GM21825 (cell line): ENCODE measurements around the gene PXDN.
"Not testable (repeated sequence)": the region's sequence is repeated elsewhere in the genome, so short reads cannot be mapped to it uniquely, and the experiment has no call there.

Source experiments
- ATAC-seq: cut with Tn5 transposase; IDR thresholded peaks from one replicate; pipeline ENCODE4 v1.9.1; 2021; ENCODE audit warnings: mild to moderate bottlenecking, moderate library complexity; ENCODE audit not compliant: unreplicated experiment

The PXDN gene

GRCh38 chr2:1727101-1727771 lies 17.1 kb downstream of the PXDN start:
- ATAC-seq, result no peak

- ATAC-seq, result no peak
Observed at GRCh38 chr2:1726558-1726957, 17.8 kb downstream of the PXDN start.

GRCh38 chr2:1724351-1724750 lies 20.0 kb downstream of the PXDN start:
- not testable (repeated sequence) for ATAC-seq

DNA sequence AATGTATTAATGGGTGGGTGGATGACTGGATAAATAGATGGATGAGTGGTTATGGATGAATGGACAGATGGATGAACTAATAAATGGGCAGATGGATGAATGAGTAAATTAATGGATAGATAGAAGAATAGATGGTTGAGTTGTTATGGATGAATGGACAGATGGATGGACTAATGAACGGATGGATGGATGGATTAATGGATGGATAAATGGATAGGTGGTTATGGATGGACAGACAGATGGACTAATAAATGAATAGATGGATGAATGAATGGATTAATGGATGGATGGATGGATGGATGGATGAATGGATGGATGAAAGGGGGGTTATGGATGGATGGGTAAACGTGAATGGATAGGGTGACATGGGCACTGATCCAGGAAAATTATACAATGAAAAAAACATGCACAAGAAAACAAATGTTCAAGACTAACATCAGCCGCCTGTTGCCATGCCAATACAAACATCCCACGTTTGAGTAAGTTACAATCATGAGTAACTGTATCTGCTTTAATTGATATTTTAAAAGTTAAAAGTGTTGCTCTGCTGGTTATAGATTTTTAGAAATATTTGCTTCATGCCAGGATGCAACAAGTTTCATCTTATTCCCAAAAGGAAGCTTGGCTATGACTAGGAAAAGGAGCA lies 20.8 kb downstream of the PXDN start:
- ATAC-seq, result no peak

- ATAC-seq, result no peak
Observed at GRCh38 chr2:1722692-1723091, 21.6 kb downstream of the PXDN start.

DNA sequence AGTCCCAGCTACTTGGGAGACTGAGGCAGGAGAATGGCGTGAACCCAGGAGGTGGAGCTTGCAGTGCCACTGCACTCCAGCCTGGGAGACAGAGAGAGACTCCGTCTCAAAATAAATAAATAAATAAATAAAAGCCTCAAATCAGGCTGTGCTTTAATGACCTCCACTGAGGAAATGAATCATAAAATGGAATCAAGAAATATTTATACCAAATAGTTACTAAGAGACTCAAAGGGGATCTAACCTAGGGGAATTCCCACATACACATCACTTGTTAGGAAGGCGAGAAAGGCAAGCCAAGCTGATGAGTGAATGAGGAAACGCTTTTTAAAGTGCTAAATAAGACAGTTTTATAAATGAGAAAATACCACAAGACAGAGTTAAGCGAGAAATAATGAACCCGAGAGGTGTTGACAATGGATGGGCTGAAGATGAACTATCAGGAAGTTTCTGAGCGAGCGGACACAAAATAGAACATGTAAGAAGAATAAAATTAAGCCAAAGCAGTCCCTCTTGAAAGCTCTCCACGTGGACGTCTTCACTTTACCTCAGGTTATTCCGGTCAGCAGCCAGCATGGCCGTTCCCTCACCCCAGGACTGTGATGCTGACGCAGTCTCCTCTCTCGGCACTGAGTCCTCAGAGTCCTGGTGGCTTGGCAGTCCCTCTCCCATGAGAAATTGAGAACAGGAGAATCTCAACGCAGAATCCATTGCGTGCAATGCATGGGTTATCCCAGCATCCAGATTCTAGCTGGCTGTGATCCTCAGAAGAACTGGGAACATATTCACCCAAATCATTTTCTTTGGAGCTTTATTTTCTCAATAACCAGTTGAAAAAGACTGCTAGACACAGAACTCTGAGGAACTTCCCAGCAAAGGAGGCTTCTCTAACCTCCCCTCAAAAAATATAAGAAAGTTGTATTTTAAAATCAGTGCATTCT lies 22.3 kb downstream of the PXDN start:
- ATAC-seq, result no peak

DNA sequence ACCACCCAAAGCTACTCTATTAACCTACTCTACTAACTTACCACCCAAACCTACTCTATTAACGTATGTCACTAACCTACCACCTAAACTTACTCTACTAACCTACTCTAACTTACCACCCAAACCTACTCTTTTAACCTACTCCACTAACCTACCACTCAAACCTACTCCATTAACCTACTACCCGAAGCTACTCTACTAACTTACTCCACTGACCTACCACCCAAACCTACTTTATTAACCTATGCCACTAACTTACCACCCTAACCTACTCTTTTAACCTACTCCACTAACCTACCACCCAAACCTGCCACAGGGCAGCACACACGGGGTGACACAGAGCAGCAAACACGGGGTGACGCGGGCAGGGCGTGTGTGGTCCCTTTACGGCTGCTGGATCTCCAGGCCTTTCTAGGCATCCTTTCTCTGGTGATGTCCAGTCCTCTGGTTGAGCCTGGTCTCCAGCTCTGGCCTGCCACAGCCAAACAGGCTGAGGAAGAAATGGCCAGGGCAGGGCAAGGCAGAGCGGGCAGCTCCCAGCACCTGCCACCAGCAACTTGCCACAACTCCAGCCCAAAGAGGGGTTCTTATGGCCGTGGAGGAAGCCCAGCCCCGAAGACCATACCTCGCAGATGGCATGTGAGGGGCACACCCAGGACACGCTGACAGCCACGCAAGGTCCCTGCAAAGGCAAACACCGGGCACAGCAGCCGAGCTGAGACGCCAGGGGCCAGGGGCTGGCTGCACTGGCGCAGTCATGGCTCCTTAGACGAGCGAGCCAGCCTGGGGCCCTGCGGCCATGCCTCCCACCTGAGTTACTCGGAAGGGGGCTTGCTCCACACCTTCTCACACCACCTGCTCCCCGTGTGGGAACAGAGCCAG lies 25.7 kb downstream of the PXDN start:
- ATAC-seq, result no peak

DNA sequence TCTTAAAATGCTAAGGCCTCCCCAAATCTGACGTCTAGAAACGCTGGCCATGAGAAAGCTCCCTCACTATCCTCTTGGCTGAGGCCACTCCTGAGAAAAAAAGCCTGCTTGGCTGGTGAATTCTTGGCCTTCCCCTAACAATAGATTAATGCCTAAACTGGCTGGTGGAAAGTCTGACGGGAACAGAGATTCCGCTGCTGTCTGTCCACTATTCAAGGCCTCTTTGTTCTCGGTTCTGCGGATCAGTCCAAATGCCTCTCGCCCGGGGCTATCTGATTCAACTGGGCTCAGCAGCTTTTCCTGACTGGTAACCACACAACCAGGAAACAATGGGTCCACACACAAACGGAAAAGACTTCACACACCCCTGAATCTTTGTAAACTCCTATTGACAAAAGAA lies 27.2 kb downstream of the PXDN start:
- ATAC-seq, result no peak

GRCh38 chr2:1716441-1716840 lies 27.9 kb downstream of the PXDN start:
- ATAC-seq, result no peak

- ATAC-seq, result not testable (repeated sequence)
Observed at GRCh38 chr2:1716014-1716305, 28.4 kb downstream of the PXDN start.

DNA sequence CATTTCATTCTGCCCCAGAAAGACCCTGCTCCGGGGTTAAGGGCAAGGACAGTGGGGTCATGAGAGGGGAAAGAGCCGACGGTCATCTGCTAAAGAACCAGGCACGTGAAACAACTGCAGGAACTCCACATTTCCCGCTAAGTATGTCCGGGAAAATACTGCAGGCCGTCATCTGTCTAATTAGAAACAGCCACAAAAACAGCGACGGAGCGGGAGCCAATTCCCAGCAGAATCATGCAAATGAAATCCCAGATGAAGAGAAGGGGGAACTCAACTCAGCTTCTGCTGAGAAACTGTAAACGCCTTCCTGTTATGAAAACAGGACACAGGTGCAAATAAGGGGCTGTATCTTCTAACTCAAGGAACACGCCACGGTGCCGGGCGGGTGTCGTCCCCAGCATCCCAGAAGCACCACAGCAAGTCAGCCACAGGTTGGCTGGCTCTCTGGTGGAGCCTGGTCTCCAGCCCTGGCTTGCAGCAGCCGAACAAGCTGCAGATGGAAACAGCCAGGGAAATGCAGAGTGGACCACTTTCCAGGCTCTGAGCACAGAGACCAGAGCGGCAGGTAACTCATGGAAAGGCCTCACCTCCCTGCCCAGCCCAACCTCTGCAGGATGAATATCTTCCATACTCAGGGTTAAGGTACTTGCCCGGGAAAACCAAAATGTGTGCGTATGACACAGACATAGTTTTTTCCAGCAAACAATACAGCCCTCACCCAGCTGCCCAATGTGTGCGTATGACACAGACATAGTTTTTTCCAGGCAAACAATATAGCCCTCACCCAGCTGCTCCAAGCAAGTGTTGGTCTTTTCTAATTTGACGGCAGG lies 28.9 kb downstream of the PXDN start:
- ATAC-seq, result no peak

DNA sequence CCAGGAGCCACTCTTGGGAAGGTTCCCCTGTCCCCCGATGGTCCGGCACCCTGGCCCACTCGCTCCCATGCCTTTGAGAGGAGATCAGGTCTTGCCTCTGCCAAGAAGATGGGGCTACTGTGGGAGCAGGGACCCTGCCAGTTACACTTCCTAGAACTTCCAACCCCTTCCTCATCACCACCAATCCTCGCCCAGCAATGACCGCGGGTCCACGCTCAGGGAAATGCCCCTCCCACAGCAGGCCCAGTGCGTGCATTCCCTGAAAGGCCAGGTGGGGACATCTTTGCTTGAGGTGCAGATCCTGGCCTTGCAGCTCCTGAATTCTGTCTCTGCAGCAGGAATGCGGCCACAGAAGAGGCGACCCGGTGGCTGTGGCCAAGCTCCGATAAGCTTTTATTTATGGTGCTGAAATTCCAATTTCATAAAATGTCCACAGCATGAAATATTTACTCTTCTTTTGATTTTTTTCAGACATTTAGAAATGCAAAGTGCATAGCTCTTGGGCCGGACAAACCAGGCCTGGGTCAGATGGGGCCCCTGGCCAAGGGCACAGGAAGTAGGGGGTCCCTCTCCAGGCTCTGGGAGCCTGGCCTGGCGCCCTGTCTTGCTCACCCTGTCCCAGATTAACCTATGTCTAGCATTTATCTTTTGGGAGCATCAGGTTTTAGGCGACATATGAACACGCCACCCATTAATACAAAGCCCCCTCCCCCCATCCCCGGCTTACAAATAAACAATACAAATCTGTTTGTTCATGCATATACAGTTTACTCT lies 29.8 kb downstream of the PXDN start:
- no peak for ATAC-seq

DNA sequence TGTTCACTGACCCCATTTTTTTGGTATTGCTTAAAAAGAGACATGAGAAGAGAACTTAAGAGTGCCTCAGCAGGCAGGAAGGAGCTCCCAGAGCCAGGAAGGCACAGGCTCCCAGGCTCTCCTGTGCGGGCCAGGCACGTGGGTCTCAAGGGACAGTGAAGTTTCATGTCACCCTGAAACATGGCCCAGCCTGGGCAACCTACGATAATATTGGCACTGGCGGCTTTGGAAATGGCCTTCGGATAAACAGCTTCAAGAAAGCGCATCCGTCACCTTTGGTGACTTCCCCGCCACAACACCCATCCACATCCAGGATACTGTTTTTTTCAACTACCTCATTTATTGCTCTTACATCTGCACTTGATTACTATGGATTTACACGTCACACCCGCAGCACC lies 30.5 kb downstream of the PXDN start:
- ATAC-seq, result no peak

DNA sequence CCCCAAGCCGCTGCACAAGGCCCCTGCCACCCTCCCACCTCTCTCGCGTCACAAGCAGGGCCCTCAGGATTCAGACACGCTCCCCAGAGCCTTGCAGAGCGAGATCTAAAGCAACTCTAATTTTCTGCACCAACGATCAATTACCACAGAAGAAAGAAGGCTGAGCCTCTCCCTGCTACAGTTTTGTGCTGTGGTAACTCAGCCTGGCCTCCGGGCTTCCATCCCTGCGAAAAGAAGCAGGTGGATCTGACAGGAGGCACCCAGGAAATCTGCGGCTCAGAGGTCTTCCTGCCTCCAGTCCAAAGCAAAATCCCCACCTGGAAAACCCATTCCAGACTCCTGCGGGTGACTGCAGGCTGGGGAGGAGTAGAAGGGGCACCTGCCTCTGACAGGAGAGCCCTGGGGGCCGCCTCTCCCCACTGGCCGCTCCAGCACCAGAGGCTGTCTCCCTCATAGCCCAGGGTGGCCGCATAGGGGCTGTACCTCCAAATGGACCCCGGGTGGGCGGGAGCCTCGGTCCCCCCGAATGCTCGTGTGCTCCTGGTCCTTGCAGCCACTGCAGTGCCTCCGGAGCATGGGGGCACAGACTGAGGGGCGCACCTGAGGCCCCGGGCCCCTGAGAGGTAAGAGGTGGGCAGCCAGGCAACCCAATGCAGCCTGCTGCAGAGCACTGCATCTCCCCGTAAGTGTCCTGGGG lies 31.0 kb downstream of the PXDN start:
- no peak for ATAC-seq

- ATAC-seq, result no peak
Observed at GRCh38 chr2:1709946-1710560, 34.3 kb downstream of the PXDN start.

- no peak for ATAC-seq
Observed at GRCh38 chr2:1709335-1709605, 35.0 kb downstream of the PXDN start.

DNA sequence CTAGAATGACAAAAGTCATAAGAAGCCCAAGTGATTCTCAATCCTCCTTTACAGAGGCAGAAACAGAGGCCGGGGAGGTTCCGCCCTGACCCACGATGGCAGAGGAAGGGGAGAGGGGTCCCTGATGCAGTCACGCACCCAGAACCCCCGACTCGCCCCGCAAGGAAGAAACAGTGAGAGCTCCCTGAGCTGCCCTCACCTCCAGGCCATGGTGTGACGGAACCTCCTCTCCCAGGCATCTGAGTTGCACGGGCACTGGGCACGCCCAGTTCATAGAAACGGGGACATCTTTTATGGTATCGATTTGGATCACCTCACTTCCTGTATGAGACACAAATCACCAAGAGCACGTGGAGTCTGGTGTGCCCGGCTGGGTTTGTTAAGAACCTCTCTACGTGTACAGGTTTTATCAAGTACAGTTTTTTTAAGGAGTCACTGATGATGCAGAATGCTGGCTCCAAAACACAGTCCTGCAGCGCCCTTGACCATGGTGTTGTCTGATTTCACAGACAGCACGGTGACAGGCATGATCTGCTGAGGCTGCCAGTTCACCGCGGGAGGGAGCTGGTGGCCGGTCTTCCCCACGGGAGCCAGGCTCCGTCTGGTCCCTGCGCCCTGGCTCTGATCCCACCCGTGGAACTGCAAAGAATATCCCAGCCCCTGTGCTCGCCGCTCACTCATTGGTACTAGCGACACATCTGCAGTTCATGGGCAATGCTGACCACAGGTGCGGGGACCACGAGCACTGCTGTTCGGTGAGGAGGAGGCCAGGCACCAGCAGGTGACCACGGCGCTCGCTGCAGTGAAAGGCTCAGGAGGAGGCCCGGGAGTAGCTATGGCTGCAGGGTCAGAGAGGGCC lies 35.6 kb downstream of the PXDN start:
- no peak for ATAC-seq
